Measurements from ENCODE around the gene KPNA2. TPM values are rescaled to one million over a fixed set of nuclear protein-coding genes. Genes with fewer than 3 reads are reported as not detected.

KPNA2 gene
- total RNA-seq, 1 donor = 229 TPM

GRCh38 chr17:67995570-67996263 is 39.8 kb upstream of the KPNA2 start:
- peak overlapping the region; percentile 67 for H3K4me3 ChIP-seq (ENCODE audit: low read depth, low read length)
- DNase-seq (ENCODE audit: low read depth) = peak; percentile 20
- TF ChIP-seq, protein P1, sequence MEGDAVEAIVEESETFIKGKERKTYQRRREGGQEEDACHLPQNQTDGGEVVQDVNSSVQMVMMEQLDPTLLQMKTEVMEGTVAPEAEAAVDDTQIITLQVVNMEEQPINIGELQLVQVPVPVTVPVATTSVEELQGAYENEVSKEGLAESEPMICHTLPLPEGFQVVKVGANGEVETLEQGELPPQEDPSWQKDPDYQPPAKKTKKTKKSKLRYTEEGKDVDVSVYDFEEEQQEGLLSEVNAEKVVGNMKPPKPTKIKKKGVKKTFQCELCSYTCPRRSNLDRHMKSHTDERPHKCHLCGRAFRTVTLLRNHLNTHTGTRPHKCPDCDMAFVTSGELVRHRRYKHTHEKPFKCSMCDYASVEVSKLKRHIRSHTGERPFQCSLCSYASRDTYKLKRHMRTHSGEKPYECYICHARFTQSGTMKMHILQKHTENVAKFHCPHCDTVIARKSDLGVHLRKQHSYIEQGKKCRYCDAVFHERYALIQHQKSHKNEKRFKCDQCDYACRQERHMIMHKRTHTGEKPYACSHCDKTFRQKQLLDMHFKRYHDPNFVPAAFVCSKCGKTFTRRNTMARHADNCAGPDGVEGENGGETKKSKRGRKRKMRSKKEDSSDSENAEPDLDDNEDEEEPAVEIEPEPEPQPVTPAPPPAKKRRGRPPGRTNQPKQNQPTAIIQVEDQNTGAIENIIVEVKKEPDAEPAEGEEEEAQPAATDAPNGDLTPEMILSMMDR (IDR thresholded peaks at IDR 0.05; ENCODE audit: insufficient read depth, low read depth, low read length) = no peak

- peak within 1 kb of the TSS; percentile 67 for H3K4me3 ChIP-seq (ENCODE audit: low read depth, low read length)
- peak; percentile 70 for DNase-seq (ENCODE audit: low read depth)
Measured at GRCh38 chr17:67996301-67997171, 39.0 kb upstream of the KPNA2 start, which contains the start of gene C17orf58. C17orf58 (minus strand) TSS chr17:67996469; CDS start chr17:67996198, 271 bp downstream.

DNA sequence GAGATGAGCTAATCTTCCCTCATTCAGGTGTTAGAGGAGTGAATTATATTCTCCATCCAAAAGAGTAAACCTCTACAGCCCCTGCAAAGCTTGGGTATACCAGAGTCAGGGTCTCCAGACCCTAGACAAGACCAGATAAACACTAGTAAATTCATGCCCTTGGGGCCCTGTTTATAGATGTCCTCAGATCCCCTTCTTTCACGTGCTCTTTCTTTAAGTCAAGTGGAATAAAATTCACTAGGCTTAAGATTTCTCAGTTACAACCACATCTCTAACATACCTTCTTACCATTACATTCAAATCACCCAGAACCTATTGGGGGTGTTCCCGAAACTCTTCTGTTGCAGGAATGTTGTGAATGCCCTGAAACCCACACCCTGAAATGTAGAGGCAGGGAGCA is 37.1 kb upstream of the KPNA2 start:
- peak; percentile 66 for DNase-seq (ENCODE audit: low read depth)
- H3K4me3 ChIP-seq (ENCODE audit: low read depth, low read length) = no peak overlapping the region
- TF ChIP-seq, protein P1 (IDR thresholded peaks at IDR 0.05; ENCODE audit: insufficient read depth, low read depth, low read length) = no peak

GRCh38 chr17:67999291-67999911 is 36.1 kb upstream of the KPNA2 start:
- H3K4me3 ChIP-seq (ENCODE audit: low read depth, low read length) = no peak overlapping the region
- DNase-seq (ENCODE audit: low read depth) = peak; percentile 57
- TF ChIP-seq, protein P1 (IDR thresholded peaks at IDR 0.05; ENCODE audit: insufficient read depth, low read depth, low read length) = no peak

- DNase-seq (ENCODE audit: low read depth) = peak; percentile 45
- TF ChIP-seq, protein P1 (IDR thresholded peaks at IDR 0.05; ENCODE audit: insufficient read depth, low read depth, low read length) = no peak
- H3K4me3 ChIP-seq (ENCODE audit: low read depth, low read length) = no peak overlapping the region
Measured at GRCh38 chr17:68004201-68004600, 31.3 kb upstream of the KPNA2 start.

DNA sequence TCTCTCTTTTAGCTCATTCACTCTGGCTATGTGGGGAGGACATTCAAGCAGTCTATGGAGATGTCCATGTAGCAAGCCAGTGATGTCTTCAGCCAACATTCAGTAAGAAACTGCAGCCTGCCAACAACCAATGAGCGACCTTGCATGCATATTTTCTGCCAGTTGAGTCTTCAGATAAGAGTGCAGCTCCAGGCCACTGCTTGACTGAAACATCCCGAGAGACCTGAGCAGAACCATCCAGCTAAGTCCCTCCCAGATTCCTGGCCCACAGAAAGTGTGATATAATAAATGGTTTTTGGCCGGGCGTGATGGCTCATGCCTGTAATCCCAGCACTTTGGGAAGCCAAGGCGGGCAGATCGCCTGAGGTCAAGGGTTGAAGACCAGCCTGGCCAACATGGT is 28.7 kb upstream of the KPNA2 start:
- TF ChIP-seq, protein P1 (IDR thresholded peaks at IDR 0.05; ENCODE audit: insufficient read depth, low read depth, low read length) = no peak
- no peak for DNase-seq (ENCODE audit: low read depth)
- H3K4me3 ChIP-seq (ENCODE audit: low read depth, low read length) = no peak overlapping the region

DNA sequence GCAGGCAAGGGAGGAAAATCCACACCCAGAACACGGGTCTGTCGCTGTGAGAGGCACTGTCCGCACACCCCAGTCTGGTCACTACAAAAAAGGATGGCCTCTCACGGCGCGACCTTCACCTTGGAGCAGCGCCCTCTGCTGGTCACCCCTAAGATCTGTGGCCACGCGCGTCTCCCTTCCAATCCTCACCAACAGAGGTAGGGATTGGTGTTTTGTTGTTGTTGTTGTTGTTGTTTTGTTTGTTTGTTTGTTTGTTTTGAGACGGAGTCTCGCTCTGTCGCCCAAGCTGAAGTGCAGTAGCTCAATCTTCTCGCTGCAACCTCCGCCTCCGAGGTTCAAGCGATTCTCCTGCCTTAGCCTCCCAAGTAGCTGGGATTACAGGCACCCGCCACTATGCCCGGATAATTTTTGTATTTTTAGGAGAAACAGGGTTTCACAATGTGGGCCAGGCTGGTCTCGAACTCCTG is 24.3 kb upstream of the KPNA2 start:
- H3K4me3 ChIP-seq (ENCODE audit: low read depth, low read length) = no peak overlapping the region
- peak; percentile 28 for DNase-seq (ENCODE audit: low read depth)
- TF ChIP-seq, protein P1 (IDR thresholded peaks at IDR 0.05; ENCODE audit: insufficient read depth, low read depth, low read length) = peak; percentile 70
